HG03060 (cell line): ENCODE results near the gene DUSP12.
A peak's percentile ranks its signal among the peaks of the same experiment; 100 is the strongest.
"Not testable (repeated sequence)": the region's sequence is repeated elsewhere in the genome, so short reads cannot be mapped to it uniquely, and the experiment has no call there.

Experiments used
- ATAC-seq: cut with Tn5 transposase; IDR thresholded peaks from one replicate; pipeline ENCODE4 v1.9.1; 2021; ENCODE audit warnings: low read depth, moderate number of reproducible peaks; ENCODE audit not compliant: unreplicated experiment

Gene DUSP12

GRCh38 chr1:161749509-161750407, at the start of gene DUSP12:
TSS of gene DUSP12 (plus strand) at chr1:161749786. CDS start at chr1:161749802, 16 bp downstream.
- peak; percentile 92 for ATAC-seq

- ATAC-seq, result no peak
Measured at GRCh38 chr1:161702250-161702649, 47.3 kb upstream of the DUSP12 start.

GRCh38 chr1:161705537-161705936, 44.0 kb upstream of the DUSP12 start:
- peak; percentile 27 for ATAC-seq

GRCh38 chr1:161706113-161706481, 43.5 kb upstream of the DUSP12 start:
- peak; percentile 1 for ATAC-seq

- ATAC-seq, result peak; percentile 50
Measured at GRCh38 chr1:161706482-161707347, 42.9 kb upstream of the DUSP12 start, which contains the start of gene FCRLA. TSS of gene FCRLA (plus strand) at chr1:161707229. CDS start at chr1:161707265, 36 bp downstream.

- no peak for ATAC-seq
Measured at GRCh38 chr1:161707503-161707902, 42.1 kb upstream of the DUSP12 start.

- no peak for ATAC-seq
Measured at GRCh38 chr1:161709373-161709772, 40.2 kb upstream of the DUSP12 start.

GRCh38 chr1:161710560-161710959, 39.0 kb upstream of the DUSP12 start:
- no peak for ATAC-seq

- peak; percentile 38 for ATAC-seq
Measured at GRCh38 chr1:161718559-161719324, 30.8 kb upstream of the DUSP12 start.

GRCh38 chr1:161719325-161719611, 30.3 kb upstream of the DUSP12 start:
- ATAC-seq, result peak; percentile 22

- ATAC-seq, result no peak
Measured at GRCh38 chr1:161720422-161720821, 29.2 kb upstream of the DUSP12 start.

GRCh38 chr1:161720956-161721737, 28.4 kb upstream of the DUSP12 start, which contains the start of gene FCRLB:
TSS of gene FCRLB (plus strand) at chr1:161721544. CDS start at chr1:161722673, 1,129 bp downstream.
- ATAC-seq, result no peak

- ATAC-seq, result no peak
Measured at GRCh38 chr1:161721738-161722343, 27.7 kb upstream of the DUSP12 start.

GRCh38 chr1:161722406-161722805, 27.2 kb upstream of the DUSP12 start:
- ATAC-seq, result no peak

GRCh38 chr1:161723459-161724141, 26.0 kb upstream of the DUSP12 start:
- no peak for ATAC-seq

- not testable (repeated sequence) for ATAC-seq
Measured at GRCh38 chr1:161725258-161725907, 24.2 kb upstream of the DUSP12 start.

GRCh38 chr1:161725908-161726472, 23.6 kb upstream of the DUSP12 start:
- no peak for ATAC-seq
